HPDE6-E6E7 (cell line): Measurements from ENCODE around the gene ABCB11.
A peak's percentile ranks its signal among the peaks of the same experiment; 100 is the strongest.
"Not testable (repeated sequence)": the region's sequence is repeated elsewhere in the genome, so short reads cannot be mapped to it uniquely, and the experiment has no call there.

Experiments used
- DNase-seq: peaks from one replicate; pipeline ENCODE4 v3.0.0; 2011; ENCODE audit warnings: missing footprints; ENCODE audit errors: extremely low spot score

The ABCB11 gene

GRCh38 chr2:168890006-168890782 is 140.9 kb downstream of the ABCB11 start, which contains the start of gene SPC25:
Gene SPC25, minus strand, starts transcription at chr2:168890430. Its CDS starts 911 bp downstream, at chr2:168889519.
- DNase-seq, result peak; percentile 97

GRCh38 chr2:168889635-168890005 is 141.5 kb downstream of the ABCB11 start:
- DNase-seq, result no peak

GRCh38 chr2:168884975-168885374 is 146.1 kb downstream of the ABCB11 start:
- DNase-seq, result no peak

- not testable (repeated sequence) for DNase-seq
Observed at GRCh38 chr2:168882163-168882562, 149.0 kb downstream of the ABCB11 start.

GRCh38 chr2:168874368-168875054 is 156.6 kb downstream of the ABCB11 start:
- no peak for DNase-seq

GRCh38 chr2:168870824-168871223 is 160.3 kb downstream of the ABCB11 start:
- DNase-seq, result not testable (repeated sequence)
